Measurements from ENCODE around the gene RASA1.
"Not testable (repeated sequence)": the region's sequence is repeated elsewhere in the genome, so short reads cannot be mapped to it uniquely, and the experiment has no call there.

The RASA1 gene

GRCh38 chr5:87287266-87287665, 19.6 kb downstream of the RASA1 start:
- FAIRE-seq: not testable (repeated sequence)

GRCh38 chr5:87298692-87299362, 31.1 kb downstream of the RASA1 start:
- no peak for FAIRE-seq

- no peak for FAIRE-seq
Measured at GRCh38 chr5:87300176-87300575, 32.5 kb downstream of the RASA1 start.

- FAIRE-seq: no peak
Measured at GRCh38 chr5:87300744-87301143, 33.1 kb downstream of the RASA1 start.

- no peak for FAIRE-seq
Measured at GRCh38 chr5:87302061-87302460, 34.4 kb downstream of the RASA1 start.

GRCh38 chr5:87303324-87303723, 35.6 kb downstream of the RASA1 start:
- no peak for FAIRE-seq

- FAIRE-seq: not testable (repeated sequence)
Measured at GRCh38 chr5:87306090-87306489, 38.4 kb downstream of the RASA1 start.

GRCh38 chr5:87307796-87308423, 40.2 kb downstream of the RASA1 start:
- FAIRE-seq: no peak

GRCh38 chr5:87311405-87312279, 44.0 kb downstream of the RASA1 start:
- FAIRE-seq: no peak

GRCh38 chr5:87313216-87313615, 45.5 kb downstream of the RASA1 start:
- no peak for FAIRE-seq

GRCh38 chr5:87319469-87319868, 51.8 kb downstream of the RASA1 start:
- no peak for FAIRE-seq

- no peak for FAIRE-seq
Measured at GRCh38 chr5:87321605-87322004, 53.9 kb downstream of the RASA1 start.

GRCh38 chr5:87322381-87322780, 54.7 kb downstream of the RASA1 start:
- no peak for FAIRE-seq

GRCh38 chr5:87327998-87328397, 60.3 kb downstream of the RASA1 start:
- FAIRE-seq: no peak

- FAIRE-seq: no peak
Measured at GRCh38 chr5:87329114-87329513, 61.4 kb downstream of the RASA1 start.

GRCh38 chr5:87339986-87340385, 72.3 kb downstream of the RASA1 start:
- FAIRE-seq: no peak

- no peak for FAIRE-seq
Measured at GRCh38 chr5:87340716-87341115, 73.0 kb downstream of the RASA1 start.

- no peak for FAIRE-seq
Measured at GRCh38 chr5:87347272-87347671, 79.6 kb downstream of the RASA1 start.

GRCh38 chr5:87347841-87348240, 80.2 kb downstream of the RASA1 start:
- FAIRE-seq: no peak

GRCh38 chr5:87354496-87354895, 86.8 kb downstream of the RASA1 start:
- FAIRE-seq: no peak

- FAIRE-seq: no peak
Measured at GRCh38 chr5:87359106-87359505, 91.4 kb downstream of the RASA1 start.

GRCh38 chr5:87360132-87360531, 92.4 kb downstream of the RASA1 start:
- FAIRE-seq: no peak

GRCh38 chr5:87361031-87361445, 93.4 kb downstream of the RASA1 start:
- no peak for FAIRE-seq
